Activated CD4-positive, alpha-beta T cell treated with anti-CD3 and anti-CD28 coated beads for 36 hours (primary cell): ENCODE measurements around the gene KLHDC10. TPM values are rescaled to one million over a fixed set of nuclear protein-coding genes. Genes with fewer than 3 reads are reported as not detected.
A peak's percentile ranks its signal among the peaks of the same experiment; 100 is the strongest.
"Not testable (repeated sequence)": the region's sequence is repeated elsewhere in the genome, so short reads cannot be mapped to it uniquely, and the experiment has no call there.

Experiments
- ATAC-seq: fragments of 200-7000 bp; cut with Tn5 transposase; one replicate; pipeline ENCODE4 v1.10.0; 2021; ENCODE audit warnings: mild to moderate bottlenecking, moderate library complexity
- CTCF ChIA-PET: fragments of 350-600 bp; sonication (Branson Sonifier 250); formaldehyde crosslinking; loops from one replicate; lab custom pipeline; 2021; ENCODE audit warnings: antibody characterized with exemption; lab: Charles Lee
- POLR2A ChIA-PET: fragments of 350-600 bp; sonication (Branson Sonifier 250); formaldehyde crosslinking; loops from one replicate; lab custom pipeline; 2021; ENCODE audit warnings: antibody characterized with exemption, inconsistent platforms; lab: Charles Lee
- DNase-seq: peaks from one replicate; pipeline ENCODE4 v3.0.0-alpha.2; 2020
- H3K27ac Mint-ChIP-seq: one replicate; pipeline ENCODE4 v1.8.0; 2021; ENCODE audit warnings: mixed read lengths
- H3K27me3 Mint-ChIP-seq: one replicate; pipeline ENCODE4 v1.8.0; 2021; ENCODE audit warnings: mixed read lengths
- H3K36me3 Mint-ChIP-seq: one replicate; pipeline ENCODE4 v1.8.0; 2021; ENCODE audit warnings: low read depth, mixed read lengths
- H3K4me1 Mint-ChIP-seq: one replicate; pipeline ENCODE4 v1.8.0; 2021; ENCODE audit warnings: mixed read lengths
- H3K4me3 Mint-ChIP-seq: one replicate; pipeline ENCODE4 v1.8.0; 2021; ENCODE audit warnings: mild to moderate bottlenecking, moderate library complexity, mixed read lengths
- H3K9me3 Mint-ChIP-seq: one replicate; pipeline ENCODE4 v1.8.0; 2021; ENCODE audit warnings: low read depth, mixed read lengths
- intact Hi-C, 2 experiments: fragments of 100-400 bp; cut with DNase I in 1 of 2; cut with micrococcal nuclease in 1 of 2; formaldehyde crosslinking; loops; one replicate each; pipeline versions ENCODE4 v1.14.2 to v1.15.1; 2022 to 2024; cut with DNase I, micrococcal nuclease
- total RNA-seq, 2 experiments: library from RNA; stranded (reverse); gene quantifications; one replicate each; pipeline ENCODE4 v1.2.3, GENCODE V29; 2021

Gene KLHDC10
- total RNA-seq, 2 experiments from 2014 or later = 13.5 to 14.2 TPM

DNA sequence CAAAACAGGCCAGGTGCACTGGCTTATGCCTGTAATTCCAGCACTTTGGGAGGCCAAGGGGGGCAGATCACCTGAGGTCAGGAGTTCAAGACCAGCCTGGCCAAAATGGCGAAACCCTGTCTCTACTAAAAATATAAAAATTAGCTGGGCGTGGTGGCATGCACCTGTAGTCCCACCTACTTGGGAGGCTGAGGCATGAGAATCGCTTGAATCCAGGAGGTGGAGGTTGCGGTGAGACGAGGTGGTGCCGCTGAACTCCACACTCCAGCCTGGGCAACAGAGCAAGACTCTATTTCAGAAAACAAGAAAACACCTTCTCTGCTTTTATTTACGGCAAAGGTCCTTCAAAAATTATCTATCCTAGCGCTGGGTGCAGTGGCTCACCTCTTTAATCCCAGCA is 15.1 kb upstream of the KLHDC10 start:
- intact Hi-C loops = not testable (repeated sequence)
- CTCF ChIA-PET = interaction anchor here (0.7 kb wide), 1 partner anchor 1383 kb away, joined by 3 read pairs; no protein-coding TSS in a partner anchor

GRCh38 chr7:130062246-130062645 is 8.1 kb upstream of the KLHDC10 start:
- no peak overlapping the region for H3K27ac Mint-ChIP-seq
- no peak overlapping the region for H3K4me3 Mint-ChIP-seq
- no peaks in the 10 kb centered on the region for H3K9me3 Mint-ChIP-seq
- CTCF ChIA-PET = interaction anchor here (0.9 to 2.1 kb wide), 9 partner anchors 9 to 835 kb away, joined by 3 to 8 read pairs (median 4); no protein-coding TSS in a partner anchor
- intact Hi-C loops = loop anchor here (2.0 kb wide), 2 partner anchors 697 to 771 kb away; no protein-coding TSS in a partner anchor
- no peaks in the 10 kb centered on the region for H3K4me1 Mint-ChIP-seq
- H3K27me3 Mint-ChIP-seq = no peaks in the 10 kb centered on the region
- DNase-seq = no peak
- H3K36me3 Mint-ChIP-seq = no peaks in the 10 kb centered on the region
- no peak for ATAC-seq
- POLR2A ChIA-PET = no interaction called here

More for the DNA sequence above, 15.1 kb upstream of the KLHDC10 start:
- H3K27me3 Mint-ChIP-seq, H3K36me3 Mint-ChIP-seq, H3K27ac Mint-ChIP-seq, DNase-seq, ATAC-seq, H3K9me3 Mint-ChIP-seq, H3K4me1 Mint-ChIP-seq, H3K4me3 Mint-ChIP-seq: not testable (repeated sequence)
- POLR2A ChIA-PET = interaction anchor here (0.7 kb wide), 1 partner anchor 780 kb away, joined by 14 read pairs; no protein-coding TSS in a partner anchor

DNA sequence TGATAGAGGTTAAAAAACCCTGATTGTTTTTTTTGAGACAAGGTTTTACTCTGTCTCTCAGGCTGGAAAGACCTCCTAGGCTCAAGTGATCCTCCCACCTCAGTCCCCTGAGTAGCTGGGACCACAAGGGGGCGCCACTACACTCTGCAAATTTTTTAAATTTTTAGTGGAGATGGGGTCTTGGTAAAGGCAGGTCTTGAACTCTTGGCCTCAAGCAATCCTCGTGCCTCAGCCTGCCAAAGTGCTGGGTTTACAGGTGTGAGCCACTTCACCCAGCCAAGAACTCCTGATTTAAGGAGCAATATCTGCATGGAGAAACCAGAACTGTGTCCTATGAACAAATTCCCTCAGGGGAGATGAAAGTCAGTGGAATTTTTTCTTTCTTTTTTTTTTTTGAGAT is 7.3 kb upstream of the KLHDC10 start:
- ChIA-PET CTCF (interaction anchor here (0.6 to 2.1 kb wide), 9 partner anchors 10 to 834 kb away, joined by 3 to 8 read pairs (median 3); no protein-coding TSS in a partner anchor), POLR2A (interaction anchor here (0.6 to 0.7 kb wide), 3 partner anchors 11 to 1145 kb away, joined by 3 to 4 read pairs (median 3); no protein-coding TSS in a partner anchor)
- peak; percentile 74 for ATAC-seq
- Mint-ChIP-seq H3K27me3 (no peaks in the 10 kb centered on the region), H3K27ac (no peak overlapping the region), H3K9me3 (no peaks in the 10 kb centered on the region), H3K4me3 (no peak overlapping the region), H3K36me3 (no peaks in the 10 kb centered on the region), H3K4me1 (no peaks in the 10 kb centered on the region)
- intact Hi-C loops = loop anchor here (2.0 kb wide), 2 partner anchors 696 to 770 kb away; no protein-coding TSS in a partner anchor
- peak; percentile 89 for DNase-seq

- H3K36me3 Mint-ChIP-seq, H3K9me3 Mint-ChIP-seq, ATAC-seq, intact Hi-C loops, POLR2A ChIA-PET, H3K27ac Mint-ChIP-seq, H3K4me3 Mint-ChIP-seq, H3K4me1 Mint-ChIP-seq, DNase-seq, H3K27me3 Mint-ChIP-seq: not testable (repeated sequence)
- CTCF ChIA-PET = interaction anchor here (0.7 kb wide), 1 partner anchor 389 kb away, joined by 3 read pairs; no protein-coding TSS in a partner anchor
Measured at GRCh38 chr7:130064580-130064926, 5.8 kb upstream of the KLHDC10 start.

GRCh38 chr7:130065500-130066152 is 4.7 kb upstream of the KLHDC10 start:
- intact Hi-C loops = no loop called here
- H3K9me3 Mint-ChIP-seq = no peaks in the 10 kb centered on the region
- ATAC-seq (no peak), DNase-seq (no peak)
- ChIA-PET POLR2A (no interaction called here), CTCF (no interaction called here)
- H3K4me3 Mint-ChIP-seq = no peak overlapping the region
- no peak overlapping the region for H3K27ac Mint-ChIP-seq
- H3K36me3 Mint-ChIP-seq = no peaks in the 10 kb centered on the region
- peaks cover 4% of the 10 kb centered on the region for H3K4me1 Mint-ChIP-seq
- H3K27me3 Mint-ChIP-seq = no peaks in the 10 kb centered on the region

GRCh38 chr7:130069179-130069977 is 956 bp upstream of the KLHDC10 start:
- DNase-seq (no peak), ATAC-seq (no peak)
- peaks cover 27% of the 10 kb centered on the region for H3K4me1 Mint-ChIP-seq
- no peaks in the 10 kb centered on the region for H3K9me3 Mint-ChIP-seq
- intact Hi-C loops = no loop called here
- ChIA-PET CTCF (interaction anchor here (0.6 to 3.1 kb wide), 10 partner anchors 10 to 763 kb away, joined by 3 to 25 read pairs (median 3); no protein-coding TSS in a partner anchor), POLR2A (interaction anchor here (0.6 to 0.7 kb wide), 2 partner anchors 136 to 926 kb away, joined by 4 read pairs; partner anchors contain the start of gene TMEM209)
- no peaks in the 10 kb centered on the region for H3K27me3 Mint-ChIP-seq
- H3K4me3 Mint-ChIP-seq = peak overlapping the region; percentile 91
- no peaks in the 10 kb centered on the region for H3K36me3 Mint-ChIP-seq
- peak overlapping the region; percentile 90 for H3K27ac Mint-ChIP-seq

DNA sequence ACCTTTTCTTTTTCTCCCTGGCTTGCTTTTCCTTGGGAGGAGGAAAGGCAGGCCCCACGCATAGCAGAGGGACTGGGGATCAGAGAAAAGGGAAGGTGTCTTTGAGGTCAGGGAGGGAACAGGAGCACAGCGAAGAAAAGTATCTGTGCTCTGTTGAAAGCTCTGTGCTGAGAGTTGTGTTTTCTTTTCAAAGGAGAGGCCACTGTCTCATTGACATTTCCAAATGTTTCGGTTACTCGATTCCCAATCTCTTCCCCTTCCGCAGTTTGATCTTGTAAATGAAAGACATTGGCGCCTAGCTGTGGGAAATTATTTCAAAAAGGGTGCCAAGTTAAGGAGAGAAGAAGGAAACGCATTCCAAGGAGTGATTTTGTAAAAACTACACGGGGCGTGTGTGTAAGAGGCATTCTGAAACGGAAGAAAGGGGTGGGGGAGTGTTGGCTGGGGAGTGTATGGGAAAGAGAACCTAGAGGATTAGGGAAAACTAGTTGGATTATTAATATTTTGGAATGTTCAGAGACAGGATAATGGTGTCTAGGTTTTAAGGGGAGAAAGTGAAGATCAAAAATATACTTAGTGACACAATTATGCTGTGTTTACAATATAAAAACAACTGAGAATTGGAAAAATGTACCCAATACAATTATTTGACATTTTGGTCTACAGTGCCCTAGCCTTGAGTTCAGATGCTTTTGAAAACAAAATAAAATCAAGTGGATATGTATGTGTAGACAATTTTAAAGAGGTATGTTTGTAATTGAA is 708 bp downstream of the KLHDC10 start:
- CTCF ChIA-PET = interaction anchor here (0.5 to 5.2 kb wide), 15 partner anchors 9 to 761 kb away, joined by 3 to 26 read pairs (median 5); no protein-coding TSS in a partner anchor
- DNase-seq (no peak), ATAC-seq (no peak)
- Mint-ChIP-seq H3K4me3 (peak overlapping the region; percentile 91), H3K36me3 (no peaks in the 10 kb centered on the region), H3K27ac (peak overlapping the region; percentile 82), H3K9me3 (no peaks in the 10 kb centered on the region), H3K4me1 (peaks cover 37% of the 10 kb centered on the region), H3K27me3 (no peaks in the 10 kb centered on the region)
- POLR2A ChIA-PET = no interaction called here
- intact Hi-C loops = loop anchor here (1.0 to 10.0 kb wide), 15 partner anchors 20 to 847 kb away; partner anchors contain the start of genes TMEM209 (in 2 of the 2), ZC3HC1 (in 2 of the 2), CEP41 (in 1 of the 2) and COPG2 (in 1 of the 2)

DNA sequence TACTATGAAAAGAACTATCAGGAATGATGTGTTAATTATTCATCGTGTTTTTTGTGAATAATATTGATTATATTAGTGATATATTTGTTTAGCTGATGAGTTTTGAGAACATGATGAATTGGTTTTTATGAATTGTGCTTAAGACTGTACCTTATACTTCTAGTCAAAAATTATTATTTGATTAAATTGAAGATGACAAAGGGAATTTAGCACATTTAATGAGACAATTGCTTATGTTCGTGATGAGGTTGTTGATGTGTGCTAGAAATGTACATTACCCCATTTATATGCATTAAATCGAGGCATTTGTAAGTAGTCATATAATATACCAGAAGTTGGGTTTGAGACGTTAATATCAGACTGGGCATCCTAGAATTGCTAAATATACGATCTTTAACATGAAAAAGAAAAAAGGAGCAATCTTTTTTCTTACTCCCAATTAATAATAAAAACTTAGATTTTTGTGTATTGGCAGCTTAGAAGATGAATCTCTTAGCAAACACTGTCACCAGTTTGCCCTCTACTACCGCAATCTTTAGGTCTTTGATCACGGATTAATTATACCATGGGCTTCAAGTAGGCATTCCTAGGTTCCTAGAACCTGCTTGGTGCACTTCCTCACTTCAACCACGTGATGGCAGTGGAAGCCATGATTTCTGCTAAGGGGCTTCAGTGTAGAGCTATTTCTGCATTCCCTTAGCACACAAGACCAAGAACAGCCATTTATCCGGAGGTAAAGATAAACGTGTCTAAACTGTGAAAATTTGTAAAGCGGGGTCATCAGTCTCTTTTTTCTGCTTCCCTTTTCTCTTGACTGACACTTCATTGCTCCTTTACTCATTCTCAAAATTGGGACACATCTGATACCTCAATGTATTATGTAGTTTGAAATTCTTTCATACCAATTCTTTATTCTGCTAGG is 1.6 kb downstream of the KLHDC10 start:
- intact Hi-C loops = loop anchor here (1.0 to 10.0 kb wide), 13 partner anchors 70 to 761 kb away; partner anchors contain the start of genes CEP41 (in 1 of the 2), KLF14 (in 1 of the 2), SSMEM1 (in 1 of the 2) and TMEM209 (in 1 of the 2)
- Mint-ChIP-seq H3K27ac (no peak overlapping the region), H3K36me3 (no peaks in the 10 kb centered on the region), H3K4me3 (peak overlapping the region; percentile 91), H3K4me1 (peaks cover 38% of the 10 kb centered on the region), H3K27me3 (no peaks in the 10 kb centered on the region), H3K9me3 (no peaks in the 10 kb centered on the region)
- DNase-seq = peak; percentile 68
- CTCF ChIA-PET = interaction anchor here (0.5 to 5.2 kb wide), 25 partner anchors 9 to 760 kb away, joined by 3 to 26 read pairs (median 4); no protein-coding TSS in a partner anchor
- peak; percentile 41 for ATAC-seq
- POLR2A ChIA-PET = interaction anchor here (0.6 kb wide), 1 partner anchor 133 kb away, joined by 3 read pairs; no protein-coding TSS in a partner anchor

- Mint-ChIP-seq H3K27me3 (no peaks in the 10 kb centered on the region), H3K27ac (no peak overlapping the region), H3K4me3 (no peak overlapping the region), H3K4me1 (peaks cover 22% of the 10 kb centered on the region), H3K9me3 (no peaks in the 10 kb centered on the region), H3K36me3 (peaks cover 5% of the 10 kb centered on the region)
- DNase-seq (no peak), ATAC-seq (no peak)
- POLR2A ChIA-PET = no interaction called here
- CTCF ChIA-PET = interaction anchor here (0.6 to 3.3 kb wide), 4 partner anchors 8 to 712 kb away, joined by 3 to 17 read pairs (median 3); partner anchors contain the start of gene KLHDC10
- intact Hi-C loops = loop anchor here in 1 of 2 experiments (10.0 kb wide), 1 partner anchor 105 kb away; no protein-coding TSS in a partner anchor
Measured at GRCh38 chr7:130079846-130080394, 9.6 kb downstream of the KLHDC10 start.
